IMR-90 (cell line): Measurements from ENCODE around the gene REXO1.

Source experiments
- CTCF ChIP-seq: conservative IDR thresholded peaks from 2 replicates; pipeline ENCODE4 v1.5.1; 2012; ENCODE audit warnings: mild to moderate bottlenecking, low read depth, low read length, improper control_type of control experiment
- ELK1 ChIP-seq: fragments of 150-350 bp; IDR thresholded peaks from 2 replicates; pipeline ENCODE4 v1.6.1; 2016; ENCODE audit warnings: low read depth, mild to moderate bottlenecking, low read length, moderate library complexity, borderline replicate concordance
- MAFK ChIP-seq: IDR thresholded peaks from 2 replicates; pipeline ENCODE4 v1.6.1; 2012; ENCODE audit warnings: low read depth, low read length, improper control_type of control experiment
- NFE2L2 ChIP-seq: fragments of 150-350 bp; IDR thresholded peaks from 2 replicates; pipeline ENCODE4 v1.6.1; 2016; ENCODE audit warnings: low read depth, mild to moderate bottlenecking, low read length
- POLR2A ChIP-seq: IDR thresholded peaks from 2 replicates; pipeline ENCODE4 v1.6.1; 2012; ENCODE audit warnings: mild to moderate bottlenecking, low read depth, low read length
- RCOR1 ChIP-seq: IDR thresholded peaks from 2 replicates; pipeline ENCODE4 v1.6.1; 2012; ENCODE audit warnings: mild to moderate bottlenecking, low read length, improper control_type of control experiment; ENCODE audit not compliant: insufficient replicate concordance

DNA sequence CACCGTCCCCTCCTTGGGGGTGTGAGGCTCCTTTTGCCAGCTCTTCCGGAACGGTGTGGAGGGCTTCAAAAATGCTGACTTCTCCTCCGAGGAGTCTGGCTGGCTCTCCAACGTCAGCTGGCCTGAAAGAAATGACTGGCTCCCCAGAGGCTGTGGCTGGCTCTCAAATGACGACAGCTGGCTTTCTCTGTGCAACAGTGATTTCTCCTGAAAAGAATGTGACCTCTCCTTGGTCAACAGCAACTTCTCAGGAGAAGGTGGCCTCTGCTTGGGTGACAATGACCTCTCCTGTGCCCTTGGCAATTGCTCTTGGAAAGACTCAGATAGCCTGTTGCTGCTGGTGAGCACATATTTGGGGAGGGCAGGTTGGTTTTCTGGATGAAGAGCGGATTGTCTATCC, 65.8 kb downstream of the REXO1 start:
- TF ChIP-seq CTCF (no peak), ELK1 (no peak), RCOR1 (no peak), NFE2L2 (no peak), POLR2A (no peak), MAFK (no peak)
